DOHH2 (cell line): ENCODE results near the gene ZNF236.
"Not testable (repeated sequence)": the region's sequence is repeated elsewhere in the genome, so short reads cannot be mapped to it uniquely, and the experiment has no call there.

Experiments used
- H3F3A ChIP-seq: fragments of 200-600 bp; sonication (generic), shearing (Covaris generic); 2 replicates; pipeline ENCODE4 v1.6.0; 2016; ENCODE audit warnings: antibody characterized with exemption, mild to moderate bottlenecking; ENCODE audit not compliant: control insufficient read depth, insufficient read depth
- H3K27ac ChIP-seq: fragments of 200-600 bp; sonication (generic); 2 replicates; pipeline ENCODE4 v1.5.1; 2014; ENCODE audit warnings: low read depth, mild to moderate bottlenecking, low read length, moderate library complexity
- H3K27me3 ChIP-seq: fragments of 200-600 bp; sonication (generic); 2 replicates; pipeline ENCODE4 v1.6.1; 2014; ENCODE audit warnings: mild to moderate bottlenecking, low read length, mixed read lengths; ENCODE audit not compliant: control insufficient read depth
- H3K36me3 ChIP-seq: fragments of 200-600 bp; sonication (generic); 2 replicates; pipeline ENCODE4 v1.6.1; 2014; ENCODE audit warnings: mild to moderate bottlenecking, low read length, moderate library complexity, mixed read lengths; ENCODE audit not compliant: control insufficient read depth
- H3K4me1 ChIP-seq: fragments of 200-600 bp; sonication (generic); 2 replicates; pipeline ENCODE4 v1.6.1; 2014; ENCODE audit warnings: mild to moderate bottlenecking, low read length, mixed read lengths; ENCODE audit not compliant: control insufficient read depth
- H3K4me2 ChIP-seq: fragments of 200-600 bp; sonication (generic); 2 replicates; pipeline ENCODE4 v1.6.0; 2014; ENCODE audit warnings: mild to moderate bottlenecking, low read length, moderate library complexity
- H3K4me3 ChIP-seq: fragments of 200-600 bp; sonication (generic); 2 replicates; pipeline ENCODE4 v1.5.1; 2014; ENCODE audit warnings: mild to moderate bottlenecking, low read length, mixed read lengths
- H3K79me2 ChIP-seq: fragments of 200-600 bp; sonication (generic); 2 replicates; pipeline ENCODE4 v1.6.1; 2014; ENCODE audit warnings: mild to moderate bottlenecking, low read length, mixed read lengths; ENCODE audit not compliant: control insufficient read depth
- H3K9me2 ChIP-seq: fragments of 200-600 bp; sonication (generic); replicated peaks from 2 replicates; pipeline ENCODE4 v1.6.1; 2014; ENCODE audit warnings: mild to moderate bottlenecking, low read length, mixed read lengths; ENCODE audit not compliant: control insufficient read depth
- H3K9me3 ChIP-seq: fragments of 200-600 bp; sonication (generic); 2 replicates; pipeline ENCODE4 v1.6.1; 2014; ENCODE audit warnings: antibody characterized with exemption, low read length, mixed read lengths; ENCODE audit not compliant: control insufficient read depth, insufficient read depth
- H4K20me1 ChIP-seq: fragments of 200-600 bp; sonication (generic); 2 replicates; pipeline ENCODE4 v1.6.0; 2014; ENCODE audit warnings: low read depth, mild to moderate bottlenecking, antibody characterized with exemption, low read length, moderate library complexity; ENCODE audit not compliant: control insufficient read depth, insufficient read depth
- CTCF ChIP-seq: fragments of 200-600 bp; sonication (generic); IDR thresholded peaks from one replicate; pipeline ENCODE4 v1.5.1; 2014; ENCODE audit warnings: antibody characterized with exemption, mild to moderate bottlenecking, low read depth, low read length; ENCODE audit not compliant: poor library complexity, severe bottlenecking
- EZH2phosphoT487 ChIP-seq: fragments of 200-600 bp; sonication (generic); IDR thresholded peaks from 2 replicates; pipeline ENCODE4 v1.6.1; 2017; ENCODE audit warnings: borderline replicate concordance, mild to moderate bottlenecking, antibody characterized with exemption, low read length, moderate library complexity, mixed read lengths

ZNF236 gene

DNA sequence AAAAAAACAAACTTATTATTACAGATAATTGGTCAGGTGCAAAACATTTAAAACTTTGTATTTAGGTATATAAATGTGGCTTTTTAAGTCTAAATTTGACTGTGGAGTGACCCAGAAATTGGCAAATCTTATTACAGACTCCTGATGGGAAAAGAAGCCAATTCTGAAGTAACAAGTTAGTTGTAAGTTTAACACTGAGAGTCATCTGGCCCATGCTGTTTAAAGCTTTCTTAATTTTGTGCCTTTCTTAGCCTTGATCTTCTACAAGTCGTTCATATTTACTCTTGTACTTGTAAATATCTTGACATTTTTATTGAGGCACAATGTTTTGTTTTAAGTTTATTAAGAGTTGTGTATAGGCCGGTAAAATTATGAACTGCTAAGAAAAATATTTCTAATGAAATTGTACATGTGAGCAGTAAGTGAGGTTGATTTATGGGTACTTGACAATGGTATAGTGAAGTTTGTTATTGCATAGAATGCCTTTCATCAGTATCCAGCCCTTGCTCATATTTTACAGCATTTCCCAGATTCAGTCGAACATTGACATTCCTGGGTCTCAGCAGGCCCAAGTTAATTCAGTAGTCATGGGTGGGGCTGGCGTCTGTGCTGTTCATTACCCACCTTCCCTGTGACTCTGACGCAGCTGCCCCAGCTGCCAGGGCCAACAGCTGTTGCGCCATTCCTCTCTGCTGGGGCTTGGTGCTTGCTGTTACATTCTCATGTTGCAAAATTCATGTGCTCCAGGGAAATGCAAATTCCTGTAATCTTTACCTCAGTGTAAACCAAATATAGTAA is 121.4 kb downstream of the ZNF236 start:
- Histone ChIP-seq H3K27ac (no peak overlapping the region), H3F3A (no peaks in the 10 kb centered on the region), H3K27me3 (no peaks in the 10 kb centered on the region), H3K4me2 (no peak overlapping the region), H4K20me1 (no peaks in the 10 kb centered on the region), H3K79me2 (no peaks in the 10 kb centered on the region), H3K9me3 (0 out of 2 replicates have a peak, but pooled peaks cover 3% of the 10 kb centered on the region), H3K4me1 (0 out of 2 replicates have a peak, but pooled peaks cover 3% of the 10 kb centered on the region), H3K9me2 (no peaks in the 10 kb centered on the region), H3K4me3 (no peak overlapping the region), H3K36me3 (peaks cover 25% of the 10 kb centered on the region)
- TF ChIP-seq EZH2phosphoT487 (no peak), CTCF (no peak)

DNA sequence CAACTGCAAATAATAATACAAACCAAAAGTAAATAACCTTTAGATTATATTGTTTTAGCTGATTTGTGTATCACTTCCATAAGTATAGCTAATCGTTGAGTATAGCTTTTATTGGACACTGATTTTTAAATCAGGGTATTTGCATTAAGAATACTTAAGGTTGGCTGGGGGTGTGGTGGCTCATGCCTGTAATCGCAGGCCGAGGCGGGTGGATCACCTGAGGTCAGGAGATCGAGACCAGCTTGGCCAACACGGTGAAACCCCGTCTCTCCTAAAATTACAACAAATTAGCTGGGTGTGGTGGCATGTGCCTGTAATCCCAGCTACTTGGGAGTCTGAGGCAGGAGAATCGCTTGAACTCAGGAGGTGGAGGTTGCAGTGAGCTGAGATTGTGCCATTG is 122.0 kb downstream of the ZNF236 start:
- H3F3A ChIP-seq, H3K27ac ChIP-seq, H3K4me2 ChIP-seq, H3K4me3 ChIP-seq, H3K9me3 ChIP-seq, H3K79me2 ChIP-seq, H3K4me1 ChIP-seq, H3K27me3 ChIP-seq, H3K9me2 ChIP-seq, H4K20me1 ChIP-seq: not testable (repeated sequence)
- H3K36me3 ChIP-seq: peaks cover 19% of the 10 kb centered on the region

- TF ChIP-seq EZH2phosphoT487: no peak
- TF ChIP-seq CTCF: no peak
- Histone ChIP-seq H4K20me1 (no peaks in the 10 kb centered on the region), H3K4me3 (no peak overlapping the region), H3K4me1 (0 out of 2 replicates have a peak, but pooled peaks cover 3% of the 10 kb centered on the region), H3K79me2 (no peaks in the 10 kb centered on the region), H3K27me3 (no peaks in the 10 kb centered on the region), H3K36me3 (peaks cover 39% of the 10 kb centered on the region), H3K27ac (no peak overlapping the region), H3K9me2 (no peaks in the 10 kb centered on the region), H3K4me2 (no peak overlapping the region), H3K9me3 (0 out of 2 replicates have a peak, but pooled peaks cover 3% of the 10 kb centered on the region), H3F3A (no peaks in the 10 kb centered on the region)
Measured at GRCh38 chr18:76948345-76948744, 126.0 kb downstream of the ZNF236 start.

GRCh38 chr18:76951456-76952247 is 129.3 kb downstream of the ZNF236 start:
- H3K79me2 ChIP-seq: no peaks in the 10 kb centered on the region
- H3K9me3 ChIP-seq: no peaks in the 10 kb centered on the region
- TF ChIP-seq EZH2phosphoT487: no peak
- no peak for TF ChIP-seq CTCF
- H3K4me1 ChIP-seq: no peaks in the 10 kb centered on the region
- H4K20me1 ChIP-seq: no peaks in the 10 kb centered on the region
- no peaks in the 10 kb centered on the region for H3F3A ChIP-seq
- H3K4me2 ChIP-seq: no peak overlapping the region
- no peaks in the 10 kb centered on the region for H3K9me2 ChIP-seq
- H3K36me3 ChIP-seq: peaks cover 41% of the 10 kb centered on the region
- H3K27ac ChIP-seq: no peak overlapping the region
- H3K4me3 ChIP-seq: no peak overlapping the region
- H3K27me3 ChIP-seq: no peaks in the 10 kb centered on the region
